Upper lobe of left lung (tissue), 6 donors: ENCODE data around the gene SH3BP5. TPM values are rescaled to one million over a fixed set of nuclear protein-coding genes. Genes with fewer than 3 reads are reported as not detected.
A peak's percentile ranks its signal among the peaks of the same experiment; 100 is the strongest.
"Not testable (repeated sequence)": the region's sequence is repeated elsewhere in the genome, so short reads cannot be mapped to it uniquely, and the experiment has no call there.

ENCODE experiments used
- ATAC-seq, 2 donors: fragments of 200-7000 bp; cut with Tn5 transposase; one replicate each; pipeline ENCODE4 v1.9.1; 2022; ENCODE audit warnings: mild to moderate bottlenecking in 2 of 2, moderate library complexity in 2 of 2; ENCODE audit not compliant: low FRiP score in 2 of 2
- DNase-seq, 2 donors: peaks; one replicate each; pipeline ENCODE4 v3.0.0-alpha.2; 2019 to 2020
- H3K27ac ChIP-seq, 4 donors: fragments of 200-600 bp; sonication (generic); one replicate each; pipeline ENCODE4 v1.5.1; 2016 to 2019
- H3K27me3 ChIP-seq, 4 donors: fragments of 200-600 bp; sonication (generic); one replicate each; pipeline ENCODE4 v1.5.1; 2017 to 2019
- H3K36me3 ChIP-seq, 4 donors: fragments of 200-600 bp; sonication (generic); one replicate each; pipeline ENCODE4 v1.5.1; 2016 to 2019
- H3K4me1 ChIP-seq, 4 donors: fragments of 200-600 bp; sonication (generic); one replicate each; pipeline ENCODE4 v1.5.1; 2018 to 2019
- H3K4me3 ChIP-seq, 4 donors: fragments of 200-600 bp; sonication (generic); one replicate each; pipeline ENCODE4 v1.5.1; 2017 to 2019; ENCODE audit warnings: mild to moderate bottlenecking in 2 of 4, moderate library complexity in 1 of 4
- H3K9me3 ChIP-seq, 4 donors: fragments of 200-600 bp; sonication (generic); one replicate each; pipeline ENCODE4 v1.5.1; 2018 to 2019
- CTCF ChIP-seq, 6 experiments: fragments of 450-650 bp in 4 of 6; fragments of 200-600 bp in 2 of 6; sonication (generic) in 2 of 6; IDR thresholded peaks; one replicate each; pipeline ENCODE4 v1.5.1; 2016 to 2019; ENCODE audit warnings: antibody characterized with exemption in 6 of 6
- EP300 ChIP-seq, 4 donors: sonication (generic); formaldehyde crosslinking; IDR thresholded peaks; one replicate each; pipeline ENCODE4 v1.5.1; 2017; ENCODE audit warnings: antibody characterized with exemption in 4 of 4, control low read depth in 2 of 4
- POLR2A ChIP-seq, 4 donors: fragments of 450-650 bp; IDR thresholded peaks; one replicate each; pipeline ENCODE4 v1.5.1; 2016 to 2017; ENCODE audit warnings: antibody characterized with exemption in 4 of 4, mild to moderate bottlenecking in 2 of 4
- POLR2AphosphoS5 ChIP-seq, 2 donors: sonication (generic); formaldehyde crosslinking; IDR thresholded peaks; one replicate each; pipeline ENCODE4 v1.5.1; 2017; ENCODE audit warnings: antibody characterized with exemption in 2 of 2
- WGBS, 2 donors: methylation state at CpG; one replicate each; pipeline ENCODE4 v1.1.5; 2017 to 2018; 5-methylcytosine and 5-hydroxymethylcytosine counted together
- total RNA-seq, 6 donors: library from RNA; depleted of rRNA in 4 of 6; stranded (reverse); fragments of >200 nt in 4 of 6; gene quantifications; one replicate each; pipeline versions ENCODE4 v1.1.0 to v1.2.1, GENCODE V29; 2016 to 2021
- donor health status: DM: no; HTN: no; CAD: no; lungs with moderate emphysema.
- donor health status: DM: no; HTN: yes; CAD: no; lungs with severe emphysema.

Gene SH3BP5
- total RNA-seq, 6 donors from 2014 or later: 83.8 to 150 (median 94.7) TPM

GRCh38 chr3:15361494-15362214, 29.3 kb upstream of the SH3BP5 start:
- TF ChIP-seq EP300 (IDR thresholded peaks at IDR 0.05): no peak
- TF ChIP-seq CTCF (IDR thresholded peaks at IDR 0.05): no peak
- TF ChIP-seq POLR2AphosphoS5 (IDR thresholded peaks at IDR 0.05): no peak
- no peak for TF ChIP-seq POLR2A (IDR thresholded peaks at IDR 0.05)
- no peaks in the 10 kb centered on the region for H3K27me3 ChIP-seq
- ATAC-seq: peak in 1 of 2 donors; percentile 56
- H3K4me1 ChIP-seq: peaks cover 0 to 20% (median 11%) of the 10 kb centered on the region in 4 donors
- no peak overlapping the region for H3K4me3 ChIP-seq
- DNase-seq: no peak
- WGBS, 2 donors: 56 to 61% methylated on average over 11 of the region's 11 CpGs
- no peaks in the 10 kb centered on the region for H3K9me3 ChIP-seq
- H3K36me3 ChIP-seq: no peaks in the 10 kb centered on the region
- H3K27ac ChIP-seq: peak overlapping the region in 3 of 4 donors; percentile 39 to 66 (median 47)

- no peaks in the 10 kb centered on the region for H3K36me3 ChIP-seq
- no peak overlapping the region for H3K4me3 ChIP-seq
- no peak for TF ChIP-seq POLR2A (IDR thresholded peaks at IDR 0.05)
- no peak for TF ChIP-seq CTCF (IDR thresholded peaks at IDR 0.05)
- no peak for TF ChIP-seq POLR2AphosphoS5 (IDR thresholded peaks at IDR 0.05)
- 46 to 48% methylated on average over 1 of the region's 1 CpG for WGBS, 2 donors
- no peaks in the 10 kb centered on the region for H3K27me3 ChIP-seq
- peak in 1 of 2 donors; percentile 47 for ATAC-seq
- no peaks in the 10 kb centered on the region for H3K9me3 ChIP-seq
- DNase-seq: no peak
- no peak overlapping the region for H3K27ac ChIP-seq
- H3K4me1 ChIP-seq: peaks cover 6 to 24% (median 16%) of the 10 kb centered on the region in 4 donors
These were observed 28.6 kb upstream of the SH3BP5 start for GRCh38 chr3:15360788-15361493.

- 86 to 88% methylated on average over 6 of the region's 6 CpGs for WGBS, 2 donors
- H3K27ac ChIP-seq: no peak overlapping the region
These were observed 27.5 kb upstream of the SH3BP5 start for GRCh38 chr3:15359677-15360397.

GRCh38 chr3:15356651-15357061, 24.3 kb upstream of the SH3BP5 start:
- not testable (repeated sequence) for ATAC-seq, H3K36me3 ChIP-seq, H3K27me3 ChIP-seq, H3K9me3 ChIP-seq, H3K27ac ChIP-seq, H3K4me3 ChIP-seq, DNase-seq
- H3K4me1 ChIP-seq: peaks cover 5 to 19% (median 10%) of the 10 kb centered on the region in 4 donors
- WGBS, 2 donors: 51 to 54% methylated on average over 5 of the region's 5 CpGs

More at GRCh38 chr3:15359677-15360397, 27.5 kb upstream of the SH3BP5 start:
- TF ChIP-seq POLR2A (IDR thresholded peaks at IDR 0.05) (no peak), CTCF (IDR thresholded peaks at IDR 0.05) (no peak), POLR2AphosphoS5 (IDR thresholded peaks at IDR 0.05) (no peak), EP300 (IDR thresholded peaks at IDR 0.05) (no peak)
- no peaks in the 10 kb centered on the region for H3K27me3 ChIP-seq
- peaks cover 6 to 24% (median 16%) of the 10 kb centered on the region in 4 donors for H3K4me1 ChIP-seq
- ATAC-seq (peak in 1 of 2 donors; percentile 48), DNase-seq (no peak)
- no peaks in the 10 kb centered on the region for H3K36me3 ChIP-seq
- H3K9me3 ChIP-seq: no peaks in the 10 kb centered on the region
- H3K4me3 ChIP-seq: no peak overlapping the region

- DNase-seq (no peak), ATAC-seq (no peak)
- 91 to 95% methylated on average over 2 of the region's 2 CpGs for WGBS, 2 donors
- Histone ChIP-seq H3K36me3 (no peaks in the 10 kb centered on the region), H3K9me3 (peaks cover 0 to 7% (median 0%) of the 10 kb centered on the region in 4 donors), H3K27me3 (no peaks in the 10 kb centered on the region), H3K4me3 (no peak overlapping the region), H3K4me1 (peaks cover 3 to 15% (median 7%) of the 10 kb centered on the region in 4 donors), H3K27ac (no peak overlapping the region)
- no peak for TF ChIP-seq EP300 (IDR thresholded peaks at IDR 0.05)
- no peak for TF ChIP-seq POLR2A (IDR thresholded peaks at IDR 0.05)
- TF ChIP-seq POLR2AphosphoS5 (IDR thresholded peaks at IDR 0.05): no peak
- no peak for TF ChIP-seq CTCF (IDR thresholded peaks at IDR 0.05)
These were observed 23.8 kb upstream of the SH3BP5 start for GRCh38 chr3:15356176-15356575.
